Heart right ventricle (tissue), 16 donors: ENCODE results near the gene LY6G5B. TPM values are rescaled to one million over a fixed set of nuclear protein-coding genes. Genes with fewer than 3 reads are reported as not detected.

Experiments
- ATAC-seq, 8 donors: fragments of 200-7000 bp; cut with Tn5 transposase; one replicate each; pipeline ENCODE4 v1.9.1; 2020; ENCODE audit warnings: mild to moderate bottlenecking in 8 of 8, moderate library complexity in 8 of 8, moderate number of reproducible peaks in 1 of 8
- DNase-seq, 2 donors: peaks; one replicate each; pipeline ENCODE4 v3.0.0-alpha.2; 2020
- H3K27ac ChIP-seq, 10 donors: fragments of 200-600 bp; sonication (generic) in 2 of 10; one replicate each; pipeline versions ENCODE4 v1.5.0 to v1.8.0; 2020 to 2022; ENCODE audit warnings: mild to moderate bottlenecking in 3 of 10
- H3K27me3 ChIP-seq, 7 donors: fragments of 200-600 bp; one replicate each; pipeline ENCODE4 v1.8.0; 2021 to 2022; ENCODE audit warnings: mild to moderate bottlenecking in 2 of 7
- H3K36me3 ChIP-seq, 9 donors: fragments of 200-600 bp; sonication (generic) in 1 of 9; one replicate each; pipeline versions ENCODE4 v1.5.0 to v1.8.0; 2020 to 2022; ENCODE audit warnings: mild to moderate bottlenecking in 2 of 9
- H3K4me1 ChIP-seq, 9 donors: fragments of 200-600 bp; sonication (generic) in 1 of 9; one replicate each; pipeline versions ENCODE4 v1.5.0 to v1.8.0; 2020 to 2022; ENCODE audit warnings: mild to moderate bottlenecking in 4 of 9
- H3K4me3 ChIP-seq, 10 donors: fragments of 200-600 bp; sonication (generic) in 2 of 10; one replicate each; pipeline versions ENCODE4 v1.5.0 to v1.8.0; 2020 to 2022; ENCODE audit warnings: mild to moderate bottlenecking in 7 of 10, moderate library complexity in 2 of 10
- H3K9me3 ChIP-seq, 11 donors: fragments of 200-600 bp in 10 of 11; sonication (generic) in 2 of 11; one replicate each; pipeline versions ENCODE4 v1.5.0 to v1.8.0; 2013 to 2022; ENCODE audit warnings: mild to moderate bottlenecking in 2 of 11, control low read depth in 1 of 11, moderate library complexity in 1 of 11
- CTCF ChIP-seq, 9 donors: fragments of 200-600 bp; sonication (generic) in 2 of 9; IDR thresholded peaks; one replicate each; pipeline versions ENCODE4 v1.5.0 to v1.8.0; 2021 to 2022; ENCODE audit warnings: antibody characterized with exemption in 9 of 9, mild to moderate bottlenecking in 5 of 9, moderate library complexity in 1 of 9
- WGBS, 2 donors: extraction: QIAGEN DNeasy Blood & Tissue Kit; methylation state at CpG; one replicate each; pipeline ENCODE4 v1.1.7; 2013; ENCODE audit warnings: inconsistent platforms in 1 of 2; 5-methylcytosine and 5-hydroxymethylcytosine counted together
- intact Hi-C, 10 donors: fragments of 100-400 bp; cut with DNase I; formaldehyde crosslinking; loops; one replicate each; pipeline versions ENCODE4 v1.11.1 to v1.14.2; 2022
- polyA plus RNA-seq, 2 donors: library from polyadenylated mRNA; stranded (reverse); fragments of 200-250 nt; gene quantifications; one replicate each; pipeline ENCODE4 v1.2.3, GENCODE V29; 2013
- total RNA-seq, 10 donors: library from RNA; stranded (reverse); fragmentation: NEBNext Ultra II Directional in 3 of 10; extraction: Animal tissue kit (Norgen Biotek cat#: 25700) in 3 of 10; gene quantifications; one replicate each; pipeline versions ENCODE4 v1.2.1 to v1.2.4, GENCODE V29; 2021 to 2023
- donor health status: Arrhythmogenic right ventricular cardiomyopathy.
- donor health status: ischemic (EF 13 %, LVEDD 7.1; RV severe dilation, severe dysfunction).
- donor health status: healthy with polysubstance abuse.
- donor health status: DM: no; HTN: yes; CAD: no.
- donor health status: DM: no; HTN: no; CAD: no.
- donor health status: ischemic (EF 25% LVEDD 6.9; RV normal size, moderate dysfunction).
- donor health status: ischemic (EF 25% LVEDD 5.7; RV mildly dilated, moderate dysfunction).
- donor health status: healthy.
- donor health status: DM: yes; HTN: yes; CAD: no.
- donor health status: Ischemic cardiomyopathy.
- donor health status: ischemic (EF 35%, LVEDD 5.7; RV mildly dilated, moderate dysfunction).
- donor health status: nonischemic (EF 11% LVEDD 7.7; RV severe dilation, severe dysfunction).
- donor health status: DM: yes; HTN: yes; CAD: no.
- donor health status: PGD.
- donor health status: ischemic (EF 29% LVEDD 5.4; RV normal size, mild dysfunction).
- donor health status: nonischemic (EF 23%, LVEDD 6.1; RV moderate dilation, normal function).

The LY6G5B gene
- total and polyA plus RNA-seq, 12 donors, result 2.4 to 7.3 (median 3.8) TPM

- peaks cover 0 to 10% (median 0%) of the 10 kb centered on the region in 9 donors for H3K4me1 ChIP-seq
- no peaks in the 10 kb centered on the region for H3K9me3 ChIP-seq
- ATAC-seq, result no peak
- TF ChIP-seq CTCF (IDR thresholded peaks at IDR 0.05), result no peak
- intact Hi-C loops, result no loop called here
- no peaks in the 10 kb centered on the region for H3K36me3 ChIP-seq
- H3K4me3 ChIP-seq, result no peak within 1 kb of the TSS
- no peak within 1 kb of the TSS for H3K27ac ChIP-seq
- DNase-seq, result no peak
- no peaks in the 10 kb centered on the region for H3K27me3 ChIP-seq
- WGBS, 2 donors, result 73 to 80% methylated on average over 16 of the region's 16 CpGs
Observed at GRCh38 chr6:31715022-31715958, 45.5 kb downstream of the LY6G5B start, which contains the start of gene LY6G6D. LY6G6D (plus strand) TSS chr6:31715348; CDS start chr6:31715356, 8 bp downstream.

GRCh38 chr6:31717499-31718222, 47.9 kb downstream of the LY6G5B start:
- WGBS, 2 donors, result 67 to 70% methylated on average over 10 of the region's 10 CpGs
- H3K36me3 ChIP-seq, result no peaks in the 10 kb centered on the region
- no peak overlapping the region for H3K4me3 ChIP-seq
- no peak overlapping the region for H3K27ac ChIP-seq
- no peaks in the 10 kb centered on the region for H3K9me3 ChIP-seq
- ATAC-seq, result no peak
- no peaks in the 10 kb centered on the region for H3K27me3 ChIP-seq
- H3K4me1 ChIP-seq, result no peaks in the 10 kb centered on the region
- no peak for TF ChIP-seq CTCF (IDR thresholded peaks at IDR 0.05)
- intact Hi-C loops, result no loop called here
- no peak for DNase-seq

- Histone ChIP-seq H3K9me3 (no peaks in the 10 kb centered on the region), H3K4me1 (no peaks in the 10 kb centered on the region), H3K36me3 (no peaks in the 10 kb centered on the region), H3K27ac (no peak overlapping the region), H3K27me3 (no peaks in the 10 kb centered on the region), H3K4me3 (no peak overlapping the region)
- DNase-seq (no peak), ATAC-seq (no peak)
- no peak for TF ChIP-seq CTCF (IDR thresholded peaks at IDR 0.05)
- WGBS, 2 donors, result 88 to 94% methylated on average over 1 of the region's 1 CpG
- intact Hi-C loops, result no loop called here
Observed at GRCh38 chr6:31718265-31718664, 48.5 kb downstream of the LY6G5B start.

- H3K4me1 ChIP-seq, result peaks cover 0 to 6% (median 0%) of the 10 kb centered on the region in 9 donors
- no peak overlapping the region for H3K27ac ChIP-seq
- no peak for TF ChIP-seq CTCF (IDR thresholded peaks at IDR 0.05)
- no peaks in the 10 kb centered on the region for H3K27me3 ChIP-seq
- no peaks in the 10 kb centered on the region for H3K36me3 ChIP-seq
- H3K4me3 ChIP-seq, result no peak overlapping the region
- no peak for ATAC-seq
- no peak for DNase-seq
- 85 to 92% methylated on average over 6 of the region's 6 CpGs for WGBS, 2 donors
- H3K9me3 ChIP-seq, result no peaks in the 10 kb centered on the region
- intact Hi-C loops, result no loop called here
Observed at GRCh38 chr6:31719001-31719400, 49.2 kb downstream of the LY6G5B start.
